Activated T-cell treated with anti-CD3 and anti-CD28 coated beads for 4 hours (primary cell): ENCODE data around the gene GDF2.

Experiments used
- DNase-seq: peaks from one replicate; pipeline ENCODE4 v3.0.0-alpha.2; 2020

Gene GDF2

GRCh38 chr10:47294057-47294456, 28.2 kb upstream of the GDF2 start:
- no peak for DNase-seq

GRCh38 chr10:47294501-47294900, 27.8 kb upstream of the GDF2 start:
- DNase-seq: no peak

DNA sequence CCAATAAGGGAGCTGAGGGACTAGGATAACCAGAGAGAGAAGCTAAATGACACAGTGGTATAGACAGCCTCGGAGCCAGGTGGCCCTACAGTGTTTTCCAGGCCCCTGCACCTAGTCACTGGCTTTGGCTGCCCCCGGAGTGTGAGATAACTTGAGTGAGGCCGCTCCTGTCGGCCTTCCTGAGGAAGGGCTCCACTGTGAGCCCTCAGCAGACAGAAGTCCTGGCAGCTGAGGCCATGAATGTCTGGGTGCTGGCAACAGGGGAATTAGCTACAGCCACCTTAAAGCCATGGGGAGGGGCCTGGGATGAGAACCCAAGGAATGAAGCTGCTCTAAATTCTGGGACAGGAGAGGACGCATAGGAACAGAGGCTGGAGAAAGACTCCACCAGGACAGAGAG, 26.8 kb upstream of the GDF2 start:
- no peak for DNase-seq

GRCh38 chr10:47296156-47296894, 25.9 kb upstream of the GDF2 start:
- DNase-seq: no peak

- DNase-seq: no peak
These were observed 25.3 kb upstream of the GDF2 start for GRCh38 chr10:47296941-47297340.

- DNase-seq: no peak
These were observed 24.3 kb upstream of the GDF2 start for GRCh38 chr10:47297866-47298540.

GRCh38 chr10:47298715-47299114, 23.5 kb upstream of the GDF2 start:
- DNase-seq: no peak

GRCh38 chr10:47299611-47300428, 22.4 kb upstream of the GDF2 start, which contains the start of gene GDF10:
TSS of gene GDF10 (plus strand) at chr10:47300197. CDS start at chr10:47300652, 455 bp downstream.
- peak; percentile 32 for DNase-seq

DNA sequence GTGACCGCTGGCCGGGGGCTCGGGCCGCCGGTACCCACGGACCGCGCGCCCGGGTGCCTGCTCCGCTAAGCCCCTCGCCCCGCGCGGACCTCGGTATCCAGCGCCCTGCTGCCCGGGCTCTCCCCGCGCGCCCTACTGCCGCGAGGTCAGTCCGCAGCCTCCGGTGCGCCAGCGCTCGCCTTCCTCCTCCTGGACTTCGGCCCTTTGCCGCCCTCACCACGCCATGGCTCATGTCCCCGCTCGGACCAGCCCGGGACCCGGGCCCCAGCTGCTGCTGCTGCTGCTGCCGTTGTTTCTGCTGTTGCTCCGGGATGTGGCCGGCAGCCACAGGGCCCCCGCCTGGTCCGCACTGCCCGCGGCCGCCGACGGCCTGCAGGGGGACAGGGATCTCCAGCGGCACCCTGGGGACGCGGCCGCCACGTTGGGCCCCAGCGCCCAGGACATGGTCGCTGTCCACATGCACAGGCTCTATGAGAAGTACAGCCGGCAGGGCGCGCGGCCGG, 21.8 kb upstream of the GDF2 start:
- DNase-seq: no peak

GRCh38 chr10:47301833-47302232, 20.4 kb upstream of the GDF2 start:
- no peak for DNase-seq

- DNase-seq: no peak
These were observed 19.1 kb upstream of the GDF2 start for GRCh38 chr10:47303105-47303504.

GRCh38 chr10:47303866-47304265, 18.4 kb upstream of the GDF2 start:
- no peak for DNase-seq

DNA sequence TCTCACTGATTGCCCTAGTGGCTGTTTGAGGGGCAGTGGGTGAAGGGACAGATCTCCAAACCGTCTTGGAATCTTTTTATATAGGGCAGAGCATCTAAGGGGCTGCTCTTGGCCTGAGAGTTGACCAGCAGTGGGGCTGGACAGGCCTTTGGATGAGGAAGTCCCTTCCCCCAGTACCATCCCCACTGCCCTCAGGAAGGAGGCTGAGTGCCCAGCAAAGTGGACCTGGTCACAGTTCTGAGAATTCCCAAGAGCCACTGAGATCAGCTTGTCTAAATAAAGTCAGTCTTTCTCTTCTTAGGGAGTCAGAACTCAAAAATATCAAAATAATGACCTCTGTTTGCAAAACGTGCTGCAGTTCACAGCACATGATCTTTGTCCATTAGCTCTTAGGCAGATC, 16.7 kb upstream of the GDF2 start:
- no peak for DNase-seq

- DNase-seq: no peak
These were observed 15.7 kb upstream of the GDF2 start for GRCh38 chr10:47306387-47307210.

- DNase-seq: no peak
These were observed 14.9 kb upstream of the GDF2 start for GRCh38 chr10:47307381-47307780.

GRCh38 chr10:47308775-47309174, 13.5 kb upstream of the GDF2 start:
- DNase-seq: no peak

- DNase-seq: no peak
These were observed 12.7 kb upstream of the GDF2 start for GRCh38 chr10:47309408-47310089.

DNA sequence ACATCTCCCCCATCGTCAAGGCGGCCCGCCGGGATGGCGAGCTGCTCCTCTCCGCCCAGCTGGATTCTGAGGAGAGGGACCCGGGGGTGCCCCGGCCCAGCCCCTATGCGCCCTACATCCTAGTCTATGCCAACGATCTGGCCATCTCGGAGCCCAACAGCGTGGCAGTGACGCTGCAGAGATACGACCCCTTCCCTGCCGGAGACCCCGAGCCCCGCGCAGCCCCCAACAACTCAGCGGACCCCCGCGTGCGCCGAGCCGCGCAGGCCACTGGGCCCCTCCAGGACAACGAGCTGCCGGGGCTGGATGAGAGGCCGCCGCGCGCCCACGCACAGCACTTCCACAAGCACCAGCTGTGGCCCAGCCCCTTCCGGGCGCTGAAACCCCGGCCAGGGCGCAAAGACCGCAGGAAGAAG, 12.2 kb upstream of the GDF2 start:
- no peak for DNase-seq

- peak; percentile 6 for DNase-seq
These were observed 10.9 kb upstream of the GDF2 start for GRCh38 chr10:47311193-47311931.

GRCh38 chr10:47311932-47312662, 10.2 kb upstream of the GDF2 start:
- DNase-seq: peak; percentile 75

DNA sequence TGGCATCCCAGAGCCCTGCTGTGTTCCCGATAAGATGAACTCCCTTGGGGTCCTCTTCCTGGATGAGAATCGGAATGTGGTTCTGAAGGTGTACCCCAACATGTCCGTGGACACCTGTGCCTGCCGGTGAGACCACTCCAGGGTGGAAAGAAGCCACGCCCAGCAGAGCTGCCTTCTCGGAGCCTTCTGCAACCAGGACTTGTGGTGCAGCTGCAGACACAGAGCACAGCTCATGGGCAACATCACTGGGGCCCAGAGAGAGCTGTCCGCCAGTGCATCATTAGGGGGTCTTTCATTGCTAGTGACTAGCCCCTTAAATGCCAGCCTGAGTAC, 9.6 kb upstream of the GDF2 start:
- no peak for DNase-seq
